GM04503 (cell line): ENCODE data around the gene KDM4F.

Experiments used
- DNase-seq: peaks from one replicate; pipeline ENCODE4 v3.0.0-alpha.2; 2012; ENCODE audit warnings: low read depth

Gene KDM4F

DNA sequence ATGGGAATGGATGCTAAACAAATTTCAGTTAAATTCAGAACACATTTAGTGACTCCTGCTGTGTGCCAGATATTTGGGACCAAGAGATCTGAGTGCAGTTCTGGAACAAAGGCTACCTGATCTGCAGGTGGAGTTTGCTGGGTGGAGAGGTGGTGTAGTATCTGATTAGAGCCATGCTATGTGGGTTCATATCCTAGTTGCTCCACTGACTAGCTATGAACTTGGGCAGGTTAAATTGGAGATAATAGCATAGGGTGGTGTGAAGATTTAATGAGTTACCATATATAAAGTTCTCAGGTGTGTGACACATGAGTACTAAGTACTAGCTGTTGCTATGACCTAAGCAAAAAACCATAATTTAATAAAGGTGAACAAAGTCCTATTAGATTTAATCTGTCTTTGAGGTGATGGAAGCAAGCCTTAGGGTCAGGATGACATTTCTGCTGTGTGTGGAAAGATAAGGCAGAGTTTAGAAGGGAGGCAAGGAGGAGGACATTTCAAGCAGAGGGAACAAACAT, 42.5 kb downstream of the KDM4F start:
- no peak for DNase-seq

DNA sequence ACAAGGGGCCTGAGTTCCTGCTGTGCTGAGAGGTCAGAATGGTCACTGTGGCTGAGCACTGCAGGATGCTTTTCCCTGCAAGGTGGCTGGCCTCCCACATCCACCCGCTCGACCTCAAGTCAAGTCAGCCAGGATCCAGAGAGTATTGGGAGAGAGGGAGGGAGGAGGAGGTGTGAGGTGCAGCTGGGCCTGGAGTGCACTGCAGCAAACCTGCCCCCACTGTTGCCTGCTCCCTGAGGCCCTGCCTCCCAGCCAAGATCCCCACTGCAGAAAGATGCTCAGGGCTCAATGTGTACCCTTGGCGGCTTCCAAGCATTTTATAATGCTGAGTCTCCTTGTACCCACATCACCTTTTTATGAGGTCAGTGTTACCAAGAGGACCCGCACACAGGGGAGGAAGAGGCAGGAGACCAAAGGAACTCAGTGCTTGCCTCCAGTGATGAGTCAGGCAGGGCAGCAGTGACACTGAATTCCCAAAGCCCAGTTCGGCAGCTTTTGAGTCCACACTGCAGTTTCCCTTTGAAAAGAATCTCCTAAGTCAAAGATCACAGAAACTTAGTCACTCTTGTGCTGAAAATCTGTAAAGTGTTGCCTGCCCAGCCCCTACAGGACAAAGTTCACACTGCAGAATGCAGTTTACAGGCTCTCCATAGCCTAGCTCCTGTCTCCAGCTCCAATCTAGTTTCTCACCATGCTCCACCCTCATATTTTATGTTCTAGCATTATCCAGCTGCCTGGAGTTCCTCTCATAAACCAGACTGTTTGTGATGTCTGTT, 43.5 kb downstream of the KDM4F start:
- peak; percentile 27 for DNase-seq

GRCh38 chr11:95093548-95093947, 44.3 kb downstream of the KDM4F start:
- no peak for DNase-seq

- DNase-seq: peak; percentile 22
These were observed 46.8 kb downstream of the KDM4F start for GRCh38 chr11:95095858-95096587.

DNA sequence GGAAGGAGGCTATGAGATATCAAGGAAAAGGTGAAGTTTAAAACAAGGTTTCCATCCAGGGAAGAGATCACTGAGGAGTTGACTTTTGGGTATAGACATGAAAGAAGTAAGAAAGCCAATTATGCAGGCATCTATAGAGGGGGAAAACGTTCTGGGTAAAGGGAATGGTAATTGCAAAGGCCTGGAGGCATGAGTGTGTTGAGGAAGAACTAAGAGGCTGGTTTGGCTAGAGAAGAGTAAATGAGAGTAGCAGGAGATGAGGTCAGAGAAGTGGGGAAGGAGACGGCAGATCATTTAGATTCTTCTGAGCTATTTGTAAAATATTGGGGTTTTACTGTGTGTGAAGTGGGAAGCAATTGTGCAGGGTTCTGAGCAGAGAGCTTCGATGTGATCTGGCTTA, 48.0 kb downstream of the KDM4F start:
- no peak for DNase-seq

DNA sequence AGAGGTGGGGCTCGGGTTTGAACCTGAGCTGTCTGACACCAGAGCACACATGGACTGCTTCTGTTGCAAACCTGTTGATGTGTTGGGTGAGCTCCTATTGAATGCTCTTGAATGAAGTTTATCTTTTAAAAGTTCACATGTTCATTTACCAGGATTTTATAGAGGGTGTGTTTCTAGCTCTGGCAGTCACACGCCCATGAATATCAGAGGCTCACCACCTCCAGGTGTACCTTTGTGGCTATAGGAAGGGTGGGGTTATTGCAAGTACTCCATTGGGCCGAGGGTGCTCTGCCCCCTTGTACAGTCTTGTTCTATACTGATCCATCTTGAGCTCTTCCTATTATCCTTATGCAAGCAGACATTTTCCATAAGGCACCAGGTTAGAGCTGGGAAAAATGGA, 49.6 kb downstream of the KDM4F start:
- DNase-seq: no peak

- no peak for DNase-seq
These were observed 51.0 kb downstream of the KDM4F start for GRCh38 chr11:95100191-95100648.
